NCI-H82 treated with DMSO at 0.1 percent for 48 hours (cell line): ENCODE data around the gene ITPK1.
"Not testable (repeated sequence)": the region's sequence is repeated elsewhere in the genome, so short reads cannot be mapped to it uniquely, and the experiment has no call there.

Experiments
- DNase-seq: peaks from one replicate; lab custom pipeline; 2025; ENCODE audit not compliant: unreplicated experiment; lab: John Stamatoyannopoulos, UW

ITPK1 gene

DNA sequence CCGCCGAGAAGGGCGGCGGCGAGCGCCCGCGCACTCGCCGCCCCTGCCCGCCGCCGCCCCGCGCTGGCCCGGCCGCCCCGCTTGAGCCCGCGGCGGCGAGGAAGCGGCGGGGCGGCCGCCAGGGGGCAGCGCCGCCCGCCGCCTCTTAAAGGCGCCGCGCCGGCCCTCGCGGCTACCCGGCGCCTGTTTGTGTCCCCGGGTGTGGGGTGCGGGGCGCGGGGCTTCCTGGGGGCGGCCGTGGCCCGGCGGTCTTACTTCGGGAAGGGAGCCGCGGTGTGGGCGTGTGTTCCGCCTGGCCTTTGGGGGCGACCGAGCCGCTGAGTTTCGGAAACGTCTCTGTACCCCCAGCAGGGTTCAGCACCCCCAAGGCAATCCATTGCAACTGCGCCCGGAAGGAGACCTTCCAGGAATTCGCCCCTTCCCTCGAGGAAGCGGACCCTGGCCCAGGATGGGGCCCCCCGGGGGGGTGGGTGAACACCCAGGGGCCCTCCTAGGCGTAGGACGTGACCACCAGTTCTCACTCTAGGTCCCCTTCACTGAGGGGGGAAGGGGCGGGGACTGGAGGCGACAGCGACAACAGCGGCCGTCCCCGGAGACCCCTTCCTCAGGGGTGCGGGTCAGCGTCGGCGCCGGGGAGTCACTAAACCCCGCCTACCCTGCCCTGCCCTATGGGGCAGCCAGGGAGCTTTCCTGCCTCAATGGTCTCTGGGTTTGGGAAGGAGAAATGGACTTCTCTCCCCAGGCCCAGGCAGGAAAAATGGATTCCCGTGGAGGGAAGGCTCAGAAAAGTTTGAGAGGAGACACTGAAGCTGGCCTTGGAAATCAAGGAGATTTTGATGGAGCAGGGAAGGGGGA, at the start of gene ITPK1:
Gene ITPK1 (minus strand): TSS at position 105 of the 855 bp plus-strand sequence. CDS start 762 bp downstream, outside the sequence.
- DNase-seq: no peak

DNA sequence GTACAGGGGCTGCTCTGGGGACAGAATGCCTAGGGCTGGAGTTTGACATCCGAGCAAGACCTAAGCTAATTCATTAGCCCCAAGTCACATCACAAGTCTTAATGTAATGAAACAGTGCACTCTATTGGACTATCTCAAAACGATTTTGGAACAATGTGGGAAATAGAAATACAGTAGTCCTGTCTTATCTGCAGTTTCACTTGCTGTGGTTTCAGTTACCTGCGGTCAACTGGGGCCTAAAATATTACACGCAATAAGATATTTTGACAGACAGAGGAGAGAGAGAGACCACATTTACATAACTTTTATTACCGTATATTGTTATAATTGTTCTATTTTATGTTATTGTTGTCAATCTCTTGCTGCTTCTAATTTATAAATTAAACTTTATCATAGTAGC, 47.8 kb upstream of the ITPK1 start:
- no peak for DNase-seq

DNA sequence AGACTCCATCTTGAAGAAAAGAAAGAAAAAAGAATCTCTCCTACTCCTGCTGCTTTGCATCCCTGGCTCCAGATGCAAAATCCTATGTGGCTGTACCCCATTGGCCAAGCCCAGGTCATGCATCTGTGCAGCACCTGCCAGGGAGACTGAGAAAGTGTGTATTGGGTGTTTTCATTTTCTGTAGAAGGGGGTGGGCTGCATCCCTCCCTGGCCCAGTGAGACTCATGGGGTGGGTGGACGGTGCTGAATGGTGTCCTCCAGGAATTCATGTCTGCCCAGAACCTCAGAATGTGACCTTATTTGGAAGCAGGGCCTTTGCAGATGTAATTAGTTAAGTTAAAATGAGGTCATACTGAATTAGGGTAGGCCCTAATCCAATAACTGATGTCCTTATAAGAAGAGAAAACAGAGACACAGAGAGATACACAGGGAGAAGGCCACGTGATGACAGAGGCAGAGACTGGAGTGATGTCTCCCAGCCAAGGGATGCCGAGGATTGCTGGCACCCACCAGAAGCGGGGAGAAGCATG, 45.8 kb upstream of the ITPK1 start:
- DNase-seq: peak; percentile 56

DNA sequence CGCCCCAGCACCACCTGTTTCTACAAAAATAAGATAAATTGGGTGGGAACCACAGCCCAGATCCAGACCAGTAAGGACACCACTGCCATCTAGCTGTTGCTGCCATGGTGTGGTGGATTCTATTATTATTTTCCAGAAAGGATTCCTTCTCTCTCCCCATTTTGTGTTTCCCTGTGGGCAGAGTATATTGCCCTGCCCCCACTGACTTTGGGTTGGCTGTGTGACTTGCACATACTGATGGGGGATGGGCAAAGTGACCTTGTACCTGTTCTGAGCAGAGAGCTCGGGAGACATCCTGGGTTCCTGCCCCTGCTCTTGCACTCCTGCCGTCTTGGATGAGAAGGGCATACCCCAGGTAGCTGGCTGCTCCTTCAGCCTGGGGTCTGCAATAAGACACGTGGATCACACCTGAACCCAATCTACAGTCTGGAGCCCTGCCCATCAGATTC, 44.7 kb upstream of the ITPK1 start:
- DNase-seq: no peak

DNA sequence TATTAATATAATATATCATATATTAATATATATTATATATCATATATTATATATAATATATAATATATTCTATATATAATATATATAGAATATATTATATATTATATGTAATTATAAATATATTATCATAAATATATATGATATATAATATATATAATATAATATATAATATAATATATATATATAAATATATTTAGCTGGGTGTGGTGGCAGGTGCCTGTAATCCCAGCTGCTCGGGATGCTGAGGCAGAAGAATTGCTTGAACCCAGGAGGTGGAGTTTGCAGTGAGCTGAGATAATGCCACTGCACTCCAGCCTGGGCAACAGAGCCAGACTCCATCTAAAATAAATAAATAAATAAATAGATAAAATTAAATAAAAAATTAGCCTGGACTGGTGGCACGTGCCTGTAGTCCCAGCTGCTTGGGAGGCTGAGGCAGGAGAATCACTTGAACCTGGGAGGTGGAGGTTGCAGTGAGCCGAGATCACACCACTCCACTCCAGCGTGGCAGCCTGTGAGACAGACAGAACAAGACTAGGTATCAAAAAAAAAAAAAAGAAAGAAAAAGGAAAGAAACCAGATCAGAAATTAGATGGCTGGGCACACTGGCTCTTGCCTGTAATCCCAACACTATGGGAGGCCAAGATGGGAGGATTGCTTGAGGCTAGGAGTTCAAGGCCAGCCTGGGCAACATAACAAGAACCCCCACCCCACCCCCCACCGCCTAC, 44.1 kb upstream of the ITPK1 start:
- not testable (repeated sequence) for DNase-seq

DNA sequence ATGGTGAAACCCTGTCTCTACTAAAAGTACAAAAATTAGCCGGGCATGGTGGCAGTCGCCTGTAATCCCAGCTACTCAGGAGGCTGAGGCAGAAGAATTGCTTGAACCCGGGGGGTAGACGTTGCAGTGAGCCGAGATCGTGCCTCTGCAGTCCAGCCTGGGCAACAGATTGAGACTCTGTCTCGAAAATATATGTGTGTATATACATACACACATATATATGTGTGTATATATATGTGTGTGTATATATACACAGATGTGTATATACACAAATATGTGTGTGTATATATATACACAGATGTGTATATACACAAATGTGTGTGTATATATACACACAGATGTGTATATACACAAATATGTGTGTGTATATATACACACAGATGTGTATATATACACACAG, 42.6 kb upstream of the ITPK1 start:
- DNase-seq: not testable (repeated sequence)

DNA sequence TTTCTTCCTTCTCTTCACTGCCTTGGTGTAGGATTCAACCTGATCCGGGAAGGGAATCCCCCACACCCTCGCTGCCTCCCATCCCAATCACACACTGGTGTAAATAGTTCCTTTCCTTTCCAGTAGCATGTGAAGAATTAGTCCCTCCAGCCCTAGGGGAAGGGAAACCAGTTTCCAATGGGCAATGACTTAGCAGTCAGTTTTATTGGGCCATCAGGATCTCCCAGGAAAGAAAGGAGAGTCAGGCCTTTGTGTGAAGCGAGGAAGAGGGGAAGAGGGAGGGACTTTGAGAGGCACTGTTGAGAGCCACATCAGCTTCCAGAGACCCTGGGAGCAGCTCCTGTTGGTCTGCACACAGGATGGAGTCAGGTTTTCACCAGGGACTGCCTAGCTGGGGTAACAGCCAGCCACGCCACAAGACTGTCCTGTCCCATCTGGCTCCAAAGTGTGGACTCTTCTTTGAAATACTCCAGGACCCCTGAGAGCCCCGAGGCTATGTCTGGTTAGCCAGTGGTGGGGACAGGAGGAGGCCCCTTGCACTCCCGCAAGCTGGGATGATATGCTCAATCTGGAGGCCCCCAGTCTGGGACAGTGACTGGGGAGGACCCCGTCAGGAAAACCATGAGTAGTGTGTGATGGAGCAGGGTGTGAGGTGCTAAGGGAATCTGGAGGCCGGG, 41.1 kb upstream of the ITPK1 start:
- no peak for DNase-seq

DNA sequence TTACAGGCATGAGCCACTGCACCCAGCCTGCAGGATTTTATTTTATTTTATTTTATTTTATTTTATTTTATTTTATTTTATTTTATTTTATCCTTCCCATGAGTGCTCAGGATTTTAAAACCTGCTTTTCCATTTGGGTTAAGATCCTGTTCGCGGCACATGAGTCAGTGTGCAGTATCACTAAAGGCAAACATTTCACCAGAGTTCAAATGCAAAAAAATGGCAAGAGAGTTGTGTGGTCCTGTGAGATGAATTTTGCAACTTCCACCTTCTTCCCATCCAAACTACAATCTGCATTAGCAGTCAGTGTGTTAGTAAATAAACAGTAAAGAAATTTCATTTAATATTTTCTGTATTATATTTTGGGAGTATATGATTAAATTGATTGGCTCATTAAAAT, 39.9 kb upstream of the ITPK1 start:
- no peak for DNase-seq

DNA sequence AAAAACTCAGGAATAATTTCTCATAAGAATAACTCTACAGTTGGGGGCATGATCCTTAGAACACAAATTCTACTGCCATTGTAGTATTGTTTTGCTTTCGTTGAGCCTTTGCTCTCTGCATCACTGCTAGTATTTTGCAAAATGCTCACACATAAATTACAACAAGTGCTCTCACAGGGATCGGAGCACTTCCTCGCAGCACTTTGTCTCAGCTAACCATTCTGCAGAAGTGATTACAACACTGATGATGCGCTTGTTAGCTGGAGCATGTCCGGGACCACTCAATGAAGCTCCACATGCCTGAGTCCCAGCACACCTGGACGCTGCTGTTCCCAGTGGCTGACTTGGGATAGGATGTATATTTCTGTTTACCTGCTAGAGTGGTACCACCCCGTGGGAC, 37.4 kb upstream of the ITPK1 start:
- DNase-seq: no peak

DNA sequence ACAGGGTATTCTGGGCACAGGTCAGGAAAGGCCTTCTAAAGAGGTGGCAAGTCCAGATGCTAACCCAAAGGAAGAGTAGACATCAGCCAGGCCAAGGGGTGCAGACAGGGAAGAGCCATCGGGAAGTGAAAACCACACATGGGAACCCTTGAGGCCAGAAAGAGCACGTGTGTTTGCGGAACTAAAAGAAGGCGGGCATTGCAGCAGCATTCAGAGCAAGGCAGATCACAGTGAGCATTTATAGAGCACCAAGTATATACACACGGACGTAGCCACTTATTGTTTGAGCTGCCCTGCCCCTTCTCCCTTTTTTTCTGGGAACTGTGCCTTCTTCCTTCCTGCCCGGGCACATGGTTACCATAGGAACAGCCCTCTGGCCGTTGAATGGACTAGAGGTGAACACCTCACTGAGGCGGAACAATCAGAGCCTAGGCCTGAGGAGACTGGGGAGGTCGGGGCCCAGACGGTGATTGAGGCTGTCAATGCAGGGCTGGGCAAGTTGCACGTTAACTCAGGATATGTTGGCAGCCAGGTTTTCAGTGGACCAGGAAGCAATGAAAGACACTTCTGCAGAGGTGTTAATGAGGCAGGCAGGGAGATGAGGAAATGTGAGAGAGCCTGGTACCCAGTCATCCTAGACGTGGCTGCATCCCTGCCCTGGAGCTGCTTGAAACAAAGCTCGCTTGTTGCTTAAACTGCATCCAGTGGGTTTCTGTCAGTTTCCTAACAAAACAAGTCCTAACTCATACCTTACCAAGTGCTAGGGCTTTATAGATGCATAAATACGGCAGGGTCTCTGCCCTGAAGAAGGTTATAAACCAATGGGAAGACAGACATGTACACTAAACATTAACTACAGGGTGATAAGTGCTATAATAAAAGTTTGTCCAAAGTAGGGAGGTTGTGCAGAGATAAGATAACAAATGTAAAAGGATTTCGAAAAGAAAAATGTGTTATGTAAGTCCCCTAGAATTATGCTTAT, 34.8 kb upstream of the ITPK1 start:
- DNase-seq: no peak

DNA sequence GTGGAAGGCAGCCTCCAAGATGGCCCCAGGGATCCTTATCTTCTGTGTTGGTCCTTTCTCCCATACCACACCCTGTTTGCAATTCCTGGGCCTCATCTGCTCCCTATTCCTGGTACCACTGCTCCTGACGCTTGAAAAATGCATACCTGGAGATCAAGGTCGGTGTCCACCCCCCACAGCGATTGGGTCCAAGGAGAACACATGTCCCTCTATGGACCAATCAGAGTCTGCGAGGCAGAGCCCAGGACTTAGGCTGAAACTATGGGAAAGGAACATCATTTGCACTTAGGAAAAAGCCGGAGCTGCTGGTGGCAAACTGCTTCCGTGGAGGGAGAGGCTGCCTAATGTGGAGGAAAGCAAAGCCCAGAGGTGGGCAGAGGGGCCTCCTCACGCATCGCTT, 33.3 kb upstream of the ITPK1 start:
- DNase-seq: no peak

DNA sequence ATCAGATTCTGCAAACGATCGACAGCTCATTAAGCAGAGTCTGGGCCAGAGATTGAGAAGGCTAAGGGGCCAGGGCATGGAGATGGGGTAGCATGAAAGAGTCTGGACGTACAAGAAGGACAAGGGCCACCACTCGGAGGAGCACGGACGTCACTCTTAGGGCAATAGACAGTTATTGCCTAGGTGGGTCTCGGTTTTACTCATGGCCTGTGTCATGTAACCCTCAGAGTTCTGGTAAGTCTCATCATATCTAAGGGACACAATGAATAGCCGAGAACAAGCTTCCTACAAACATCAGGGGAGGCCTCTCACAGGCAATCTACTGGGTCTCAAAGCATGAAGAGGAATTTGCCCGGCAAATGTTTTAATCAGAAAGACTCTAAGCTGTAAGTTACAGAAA, 30.4 kb upstream of the ITPK1 start:
- no peak for DNase-seq

DNA sequence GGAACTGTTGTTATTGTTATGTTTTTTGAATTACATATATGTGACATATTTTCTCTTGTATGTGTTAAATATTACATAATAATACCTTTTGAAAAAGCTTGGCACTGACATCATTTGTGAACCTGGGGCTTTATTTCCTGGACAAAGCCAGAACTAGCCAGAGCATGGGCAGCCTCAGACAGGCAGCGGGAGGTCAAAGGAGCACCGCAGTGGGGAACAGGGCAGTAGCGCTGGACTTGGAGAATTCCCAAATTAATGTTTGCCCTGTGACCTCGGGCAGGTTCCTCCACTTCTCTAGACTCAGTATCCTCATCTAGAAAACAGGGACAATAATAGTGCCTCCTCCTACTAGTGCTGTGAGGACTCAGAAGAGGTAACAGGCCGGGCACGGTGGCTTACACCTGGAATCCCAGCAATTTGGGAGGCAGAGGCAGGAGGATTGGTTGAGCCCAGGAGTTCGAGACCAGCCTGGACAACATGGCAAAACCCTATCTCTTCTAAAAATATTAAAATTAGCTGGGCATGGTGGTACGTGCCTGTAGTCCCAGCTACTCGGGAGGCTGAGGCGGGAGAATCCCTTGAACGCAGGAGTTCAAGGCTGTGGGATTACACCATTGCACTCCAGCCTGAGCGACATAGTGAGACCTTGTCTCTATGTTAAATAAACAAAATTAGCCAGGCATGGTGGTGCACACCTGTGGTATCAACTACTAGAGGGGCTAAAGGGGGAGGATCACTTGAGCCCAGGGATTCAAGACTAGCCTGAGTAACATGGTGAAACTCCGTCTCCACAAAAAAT, 27.3 kb upstream of the ITPK1 start:
- DNase-seq: no peak

DNA sequence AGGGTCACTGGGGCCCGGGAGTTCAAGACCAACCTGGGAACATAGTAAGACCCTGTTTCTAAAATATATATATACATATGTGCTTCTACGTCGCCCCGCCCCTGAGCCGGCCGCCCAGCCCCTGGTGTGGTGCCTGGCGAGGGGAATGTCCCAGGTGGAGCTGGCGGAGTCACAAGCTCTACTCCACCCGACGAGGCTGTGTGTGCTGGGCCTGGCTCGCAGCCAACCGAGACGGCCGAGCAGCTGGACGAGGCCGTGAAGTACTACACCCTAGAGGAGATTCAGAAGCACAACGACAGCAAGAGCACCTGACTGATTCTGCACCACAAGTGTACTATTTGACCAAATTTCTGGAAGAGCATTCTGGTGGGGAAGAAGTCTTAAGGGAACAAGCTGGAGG, 22.1 kb upstream of the ITPK1 start:
- DNase-seq: peak; percentile 39

DNA sequence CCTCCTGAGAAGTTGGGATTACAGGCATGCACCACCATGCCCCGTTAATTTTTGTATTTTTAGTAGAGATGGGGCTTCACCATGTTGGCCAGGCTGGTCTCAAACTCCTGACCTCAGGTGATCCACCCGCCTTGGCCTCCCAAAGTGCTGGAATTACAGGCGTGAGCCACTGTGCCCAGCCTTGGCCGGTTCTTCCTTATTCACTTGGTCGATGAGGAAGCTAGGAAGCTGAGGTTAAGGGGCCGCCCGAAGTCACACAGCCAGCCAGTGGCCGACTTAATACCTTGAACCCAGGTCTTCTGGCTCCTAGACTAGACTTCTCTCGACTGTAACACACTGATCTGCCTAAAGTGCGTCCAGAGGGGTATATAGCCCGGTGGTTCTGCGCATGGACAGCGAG, 20.8 kb upstream of the ITPK1 start:
- not testable (repeated sequence) for DNase-seq

DNA sequence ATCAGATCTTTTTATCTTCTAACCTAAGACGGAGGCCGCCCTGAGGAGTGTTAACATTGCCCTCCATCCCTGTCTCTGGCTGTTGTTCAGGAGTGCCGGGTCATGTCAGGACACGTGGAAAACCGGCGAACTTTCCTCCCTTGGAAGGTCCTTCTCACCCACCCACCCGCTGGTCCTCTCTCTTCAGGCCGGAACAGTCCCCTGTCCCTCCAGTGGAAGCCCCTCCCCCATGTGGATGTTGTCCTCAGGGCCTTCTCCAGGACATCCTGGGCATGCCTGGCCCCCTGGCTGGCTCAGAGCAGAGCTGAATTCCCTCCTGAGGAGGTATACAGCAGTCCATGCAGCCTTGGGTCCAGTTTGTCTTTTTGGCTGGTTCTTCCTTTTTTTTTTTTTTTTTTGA, 20.3 kb upstream of the ITPK1 start:
- no peak for DNase-seq

DNA sequence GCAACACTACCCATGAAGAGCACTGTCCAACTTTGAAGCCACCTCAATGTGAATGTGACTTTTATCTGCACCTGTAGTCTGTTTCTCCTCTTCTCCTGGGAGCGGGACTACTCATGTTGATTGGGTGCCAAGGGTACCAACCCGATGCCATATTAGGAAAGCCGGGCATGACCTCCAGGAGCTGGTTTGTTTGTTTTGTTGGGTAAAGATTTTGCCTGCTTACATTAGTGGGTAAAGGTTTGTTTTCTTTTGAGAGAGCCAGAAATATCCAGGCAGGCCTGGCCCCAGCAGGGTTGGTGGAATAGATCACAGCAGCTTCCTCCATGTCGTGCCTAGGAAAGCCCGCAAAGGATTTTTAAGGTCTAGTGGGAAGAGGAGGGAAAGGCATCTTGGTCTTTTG, 19.7 kb upstream of the ITPK1 start:
- no peak for DNase-seq

DNA sequence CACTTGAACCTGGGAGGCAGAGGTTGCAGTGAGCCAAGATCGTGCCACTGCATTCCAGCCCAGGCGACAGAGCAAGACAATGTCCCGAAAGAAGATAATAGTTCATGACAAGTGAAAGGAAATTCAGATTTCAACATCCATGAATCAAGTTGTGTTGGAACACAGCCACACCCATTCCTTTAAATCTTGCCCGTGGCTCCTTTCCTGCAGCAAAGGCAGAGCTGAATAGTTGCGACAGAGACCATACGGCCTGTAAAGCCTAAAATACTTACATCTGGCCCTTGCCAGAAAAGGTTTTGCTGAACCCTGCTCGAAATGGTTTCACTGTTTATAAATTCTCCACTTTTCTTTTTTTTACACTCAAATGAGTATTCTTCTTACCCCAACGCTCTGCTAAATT, 17.7 kb upstream of the ITPK1 start:
- DNase-seq: no peak

DNA sequence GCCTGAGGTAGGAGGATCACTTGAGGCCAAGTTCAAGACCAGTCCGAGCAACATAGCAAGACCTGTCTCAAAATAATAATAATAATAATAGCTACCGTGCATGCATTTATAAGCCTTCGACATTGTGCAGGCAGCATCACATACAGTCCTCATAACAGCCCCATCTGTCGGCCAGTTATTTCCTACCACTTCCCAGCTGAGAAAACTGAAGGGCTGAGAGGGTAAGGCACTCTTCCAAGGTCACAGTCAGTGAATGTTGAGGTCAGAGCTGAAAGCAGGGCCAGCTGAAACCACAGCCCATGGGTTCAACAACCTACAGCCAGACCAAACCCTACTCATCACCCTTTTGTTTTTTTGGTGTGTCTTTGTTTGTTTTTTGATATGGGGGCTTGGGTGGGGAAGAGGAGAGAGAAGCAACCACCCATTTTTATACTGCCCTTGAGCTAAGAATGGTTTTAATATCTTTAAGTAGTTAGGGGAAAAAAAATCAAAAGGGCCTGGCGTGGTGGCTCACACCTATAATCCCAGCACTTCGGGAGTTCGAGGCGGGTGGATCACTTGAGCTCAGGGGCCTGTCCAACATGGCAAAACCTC, 16.8 kb upstream of the ITPK1 start:
- no peak for DNase-seq
